ENCODE data around the gene IQSEC2. TPM values are rescaled to one million over a fixed set of nuclear protein-coding genes. Genes with fewer than 3 reads are reported as not detected.

IQSEC2 gene
- total RNA-seq, 4 donors from 2014 or later = 6.9 to 12.7 (median 10.4) TPM

- no peaks in the 10 kb centered on the region for H3K27me3 ChIP-seq
- H3K27ac ChIP-seq = peak overlapping the region; percentile 78 to 85 (median 82)
- WGBS, 2 donors = 41 to 61% methylated on average over 3 to 5 of the region's 5 CpGs
- no peak for DNase-seq
- TF ChIP-seq CTCF (IDR thresholded peaks at IDR 0.05) (no peak), POLR2A (IDR thresholded peaks at IDR 0.05) (no peak)
- intact Hi-C loops (cut with DNase I) = no loop called here
- H3K36me3 ChIP-seq = no peaks in the 10 kb centered on the region
- H3K4me3 ChIP-seq = peak overlapping the region in 1 of 4 donors; percentile 64
- peaks cover 12 to 60% (median 25%) of the 10 kb centered on the region in 3 donors for H3K4me1 ChIP-seq
- no peaks in the 10 kb centered on the region for H3K9me3 ChIP-seq
These were observed 745 bp upstream of the IQSEC2 start for GRCh38 chrX:53281963-53282695.

- intact Hi-C loops (cut with DNase I) = no loop called here
- peak overlapping the region; percentile 34 to 64 (median 44) for H3K4me3 ChIP-seq
- WGBS, 2 donors = 34 to 53% methylated on average over 4 to 10 of the region's 14 CpGs
- no peak for DNase-seq
- no peaks in the 10 kb centered on the region for H3K36me3 ChIP-seq
- H3K27ac ChIP-seq = peak overlapping the region; percentile 78 to 85 (median 82)
- H3K9me3 ChIP-seq = no peaks in the 10 kb centered on the region
- TF ChIP-seq POLR2A (IDR thresholded peaks at IDR 0.05) (no peak), CTCF (IDR thresholded peaks at IDR 0.05) (no peak)
- no peaks in the 10 kb centered on the region for H3K27me3 ChIP-seq
- H3K4me1 ChIP-seq = peaks cover 12 to 54% (median 20%) of the 10 kb centered on the region in 3 donors
These were observed 758 bp downstream of the IQSEC2 start for GRCh38 chrX:53280331-53281320.

- TF ChIP-seq CTCF (IDR thresholded peaks at IDR 0.05) = no peak
- no peak for TF ChIP-seq POLR2A (IDR thresholded peaks at IDR 0.05)
- WGBS, 2 donors = 43 to 58% methylated on average over 9 to 14 of the region's 14 CpGs
- H3K4me1 ChIP-seq = peaks cover 12 to 43% (median 16%) of the 10 kb centered on the region in 3 donors
- intact Hi-C loops (cut with DNase I) = no loop called here
- peak overlapping the region in 3 of 4 donors; percentile 42 to 64 (median 45) for H3K4me3 ChIP-seq
- H3K36me3 ChIP-seq = no peaks in the 10 kb centered on the region
- DNase-seq = no peak
- H3K27ac ChIP-seq = no peak overlapping the region
- H3K9me3 ChIP-seq = no peaks in the 10 kb centered on the region
- no peaks in the 10 kb centered on the region for H3K27me3 ChIP-seq
These were observed 1.8 kb downstream of the IQSEC2 start for GRCh38 chrX:53279296-53280237.

- intact Hi-C loops (cut with DNase I) = no loop called here
- Histone ChIP-seq H3K27ac (no peak overlapping the region), H3K4me3 (no peak overlapping the region), H3K9me3 (no peaks in the 10 kb centered on the region), H3K27me3 (no peaks in the 10 kb centered on the region), H3K36me3 (no peaks in the 10 kb centered on the region), H3K4me1 (peaks cover 0 to 13% (median 4%) of the 10 kb centered on the region in 3 donors)
- DNase-seq = no peak
- TF ChIP-seq POLR2A (IDR thresholded peaks at IDR 0.05) (no peak), CTCF (IDR thresholded peaks at IDR 0.05) (no peak)
- WGBS, 2 donors = 65 to 96% methylated on average over 4 to 7 of the region's 8 CpGs
These were observed 8.5 kb downstream of the IQSEC2 start for GRCh38 chrX:53272808-53273337.

Data from esophagus squamous epithelium (tissue), 5 donors.